Neuronal stem cell (in vitro differentiated cells): ENCODE measurements around the gene OR51A2. TPM values are rescaled to one million over a fixed set of nuclear protein-coding genes. Genes with fewer than 3 reads are reported as not detected.
"Not testable (repeated sequence)": the region's sequence is repeated elsewhere in the genome, so short reads cannot be mapped to it uniquely, and the experiment has no call there.

Experiments
- DNase-seq: peaks from one replicate; pipeline ENCODE4 v3.0.0-alpha.2; 2013; ENCODE audit warnings: low spot score
- H2AFZ ChIP-seq: one replicate; pipeline ENCODE4 v1.6.1; 2013; ENCODE audit warnings: mild to moderate bottlenecking, low read length, inconsistent platforms
- H2AK5ac ChIP-seq: 2 replicates; pipeline ENCODE4 v1.6.1; 2013; ENCODE audit warnings: low read depth, mild to moderate bottlenecking, inconsistent platforms, low read length, moderate library complexity, mixed read lengths
- H2BK120ac ChIP-seq: 2 replicates; pipeline ENCODE4 v1.6.1; 2013; ENCODE audit warnings: low read depth, mild to moderate bottlenecking, inconsistent platforms, low read length, moderate library complexity, mixed read lengths
- H2BK12ac ChIP-seq: one replicate; pipeline ENCODE4 v1.6.1; 2013; ENCODE audit warnings: low read length, inconsistent platforms
- H2BK15ac ChIP-seq: 2 replicates; pipeline ENCODE4 v1.6.1; 2013; ENCODE audit warnings: mild to moderate bottlenecking, low read length, inconsistent platforms, mixed read lengths
- H2BK5ac ChIP-seq: one replicate; pipeline ENCODE4 v1.6.1; 2013; ENCODE audit warnings: inconsistent platforms, mild to moderate bottlenecking, low read length, moderate library complexity
- H3K14ac ChIP-seq: one replicate; pipeline ENCODE4 v1.6.1; 2013; ENCODE audit warnings: low read length, inconsistent platforms
- H3K18ac ChIP-seq: 2 replicates; pipeline ENCODE4 v1.6.1; 2013; ENCODE audit warnings: low read length, inconsistent platforms
- H3K23ac ChIP-seq: 2 replicates; pipeline ENCODE4 v1.6.1; 2013; ENCODE audit warnings: low read depth, mild to moderate bottlenecking, mixed read lengths, low read length, inconsistent platforms; ENCODE audit not compliant: poor library complexity
- H3K27ac ChIP-seq: replicated peaks from 3 replicates; pipeline ENCODE4 v1.5.1; 2013; ENCODE audit warnings: low read length, inconsistent platforms
- H3K27me3 ChIP-seq, 3 experiments: 2 replicates each; pipeline ENCODE4 v1.6.1; 2013; ENCODE audit warnings: low read length in 3 of 3, mild to moderate bottlenecking in 2 of 3, inconsistent platforms in 1 of 3, low read depth in 1 of 3, mixed read lengths in 1 of 3, moderate library complexity in 1 of 3; ENCODE audit not compliant: control insufficient read depth in 3 of 3, insufficient read depth in 3 of 3
- H3K36me3 ChIP-seq, 2 donors: replicated peaks in 1 of 2; 2 replicates each; pipeline ENCODE4 v1.6.1; 2013; ENCODE audit warnings: low read length in 2 of 2; ENCODE audit not compliant: control insufficient read depth in 2 of 2, insufficient read depth in 2 of 2
- H3K4ac ChIP-seq: 2 replicates; pipeline ENCODE4 v1.6.1; 2013; ENCODE audit warnings: inconsistent platforms, mild to moderate bottlenecking, low read length, moderate library complexity
- H3K4me1 ChIP-seq, 2 donors: 1 replicate in 1 of 2; 2 replicates in 1 of 2; pipeline ENCODE4 v1.6.1; 2013; ENCODE audit warnings: low read length in 2 of 2, low read depth in 1 of 2; ENCODE audit not compliant: control insufficient read depth in 2 of 2, insufficient read depth in 1 of 2
- H3K4me2 ChIP-seq: one replicate; pipeline ENCODE4 v1.6.1; 2013; ENCODE audit warnings: mild to moderate bottlenecking, low read length, inconsistent platforms; ENCODE audit not compliant: insufficient read depth, poor library complexity, severe bottlenecking
- H3K4me3 ChIP-seq, 2 donors: 2 replicates each; pipeline ENCODE4 v1.5.1; 2013; ENCODE audit warnings: low read length in 2 of 2, mild to moderate bottlenecking in 2 of 2, inconsistent platforms in 1 of 2, moderate library complexity in 1 of 2
- H3K79me1 ChIP-seq: one replicate; pipeline ENCODE4 v1.6.1; 2013; ENCODE audit warnings: low read depth, mild to moderate bottlenecking, inconsistent platforms, low read length, moderate library complexity
- H3K9ac ChIP-seq: one replicate; pipeline ENCODE4 v1.6.1; 2013; ENCODE audit warnings: mild to moderate bottlenecking, low read depth, low read length, inconsistent platforms; ENCODE audit not compliant: poor library complexity
- H3K9me3 ChIP-seq, 2 donors: replicated peaks in 1 of 2; 2 replicates each; pipeline versions ENCODE3 to v1.6.1; 2013; ENCODE audit warnings: low read length in 2 of 2, mild to moderate bottlenecking in 2 of 2, inconsistent platforms in 1 of 2, low read depth in 1 of 2, mixed read lengths in 1 of 2, moderate library complexity in 1 of 2; ENCODE audit not compliant: control insufficient read depth in 2 of 2, insufficient read depth in 1 of 2
- H4K8ac ChIP-seq: one replicate; pipeline ENCODE4 v1.6.1; 2013; ENCODE audit warnings: low read depth, mild to moderate bottlenecking, inconsistent platforms, low read length, moderate library complexity
- H4K91ac ChIP-seq: one replicate; pipeline ENCODE4 v1.6.1; 2013; ENCODE audit warnings: low read length, low read depth, mild to moderate bottlenecking, inconsistent platforms; ENCODE audit not compliant: poor library complexity
- WGBS, 2 donors: extraction: QIAGEN DNeasy Blood & Tissue Kit; methylation state at CpG; one replicate each; pipeline ENCODE4 v1.1.7; 2013; ENCODE audit warnings: missing lambda C conversion rate in 2 of 2, mixed read lengths in 1 of 2; ENCODE audit not compliant: insufficient read length in 2 of 2, insufficient replicate concordance in 1 of 2; ENCODE audit errors: extremely low coverage in 2 of 2; 5-methylcytosine and 5-hydroxymethylcytosine counted together
- polyA plus RNA-seq, 2 experiments: library from polyadenylated mRNA; stranded (reverse); fragments of 200-250 nt; gene quantifications; one replicate each; pipeline ENCODE4 v1.2.3, GENCODE V29; 2013

The OR51A2 gene, protein sequence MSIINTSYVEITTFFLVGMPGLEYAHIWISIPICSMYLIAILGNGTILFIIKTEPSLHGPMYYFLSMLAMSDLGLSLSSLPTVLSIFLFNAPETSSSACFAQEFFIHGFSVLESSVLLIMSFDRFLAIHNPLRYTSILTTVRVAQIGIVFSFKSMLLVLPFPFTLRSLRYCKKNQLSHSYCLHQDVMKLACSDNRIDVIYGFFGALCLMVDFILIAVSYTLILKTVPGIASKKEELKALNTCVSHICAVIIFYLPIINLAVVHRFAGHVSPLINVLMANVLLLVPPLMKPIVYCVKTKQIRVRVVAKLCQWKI
- polyA plus RNA-seq (2013, experiment 1 of 2) = not detected
- not detected for polyA plus RNA-seq (2013, experiment 2 of 2)

DNA sequence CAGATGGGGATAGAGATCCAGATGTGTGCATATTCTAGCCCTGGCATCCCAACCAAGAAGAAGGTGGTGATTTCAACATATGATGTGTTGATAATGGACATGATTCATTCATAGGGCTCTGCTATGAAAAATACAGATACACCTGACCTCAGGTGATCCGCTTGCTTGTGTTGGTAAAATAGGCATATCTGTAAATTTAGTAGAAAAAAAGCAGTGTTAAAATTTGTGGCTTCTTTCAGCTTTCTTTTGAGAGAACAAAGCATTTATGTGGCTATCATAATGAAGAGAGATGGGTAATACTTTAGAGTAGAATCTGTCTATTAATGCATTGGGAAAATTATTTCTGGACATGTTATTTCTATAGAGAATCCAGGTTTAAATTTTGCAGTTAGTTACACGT, at the start of gene OR51A2:
Gene OR51A2 (minus strand): TSS at position 101 of the 400 bp plus-strand sequence. CDS start 0 bp downstream, at position 101.
- H3K4me3 ChIP-seq, H4K8ac ChIP-seq, H3K23ac ChIP-seq, H3K4me1 ChIP-seq, H2BK120ac ChIP-seq, H2BK12ac ChIP-seq, H3K9me3 ChIP-seq, H3K18ac ChIP-seq, H2AFZ ChIP-seq, H4K91ac ChIP-seq, H3K4ac ChIP-seq, H3K79me1 ChIP-seq, H3K27me3 ChIP-seq, H2BK15ac ChIP-seq, DNase-seq, H2AK5ac ChIP-seq, H3K36me3 ChIP-seq, H3K4me2 ChIP-seq, H3K27ac ChIP-seq, H2BK5ac ChIP-seq, H3K9ac ChIP-seq, H3K14ac ChIP-seq: not testable (repeated sequence)
- WGBS, 2 donors = no CpG with 5 or more reads among the region's 2 CpGs

DNA sequence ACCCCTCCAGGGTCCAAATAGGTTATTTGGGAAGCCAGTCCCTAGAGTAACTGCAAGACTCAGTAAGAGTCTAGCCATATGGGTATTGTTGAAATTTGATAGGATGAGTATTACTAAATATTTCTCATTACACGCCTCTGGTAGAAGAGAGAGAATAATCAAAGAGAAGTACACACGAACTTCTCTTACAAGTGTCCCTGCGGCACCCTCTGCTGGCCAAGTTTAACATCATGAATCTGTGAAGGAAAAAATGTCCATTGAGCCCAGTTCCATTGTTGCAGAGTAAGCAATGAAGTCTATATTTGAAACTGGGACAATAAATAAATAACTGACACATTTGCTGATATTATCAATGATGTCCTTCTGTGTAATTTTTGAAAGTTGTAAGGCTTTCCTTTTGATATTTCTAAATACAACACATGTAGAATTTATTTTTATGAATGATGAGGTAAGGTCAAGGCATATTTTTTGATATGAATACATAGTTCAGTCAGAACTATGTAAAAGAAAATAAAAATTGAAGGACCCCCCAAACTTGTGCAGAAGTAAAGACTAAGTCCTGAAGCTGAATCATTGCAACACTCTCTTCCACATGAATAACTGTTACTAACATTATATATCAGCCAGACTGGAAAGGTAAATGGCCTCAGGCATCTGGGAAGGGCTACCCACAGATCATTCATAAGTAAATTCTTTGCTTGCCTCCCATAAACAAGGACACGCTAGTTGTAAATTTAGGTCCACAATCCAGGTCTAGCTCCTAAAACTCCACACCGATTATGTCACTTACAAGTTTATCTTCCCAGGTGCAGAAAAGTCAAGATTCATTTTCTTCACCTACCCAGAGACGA, 49.1 kb upstream of the OR51A2 start:
- no peak overlapping the region for H4K8ac ChIP-seq
- no peaks in the 10 kb centered on the region for H3K9me3 ChIP-seq
- no peak overlapping the region for H2AFZ ChIP-seq
- no peak overlapping the region for H2BK120ac ChIP-seq
- no peak overlapping the region for H2BK5ac ChIP-seq
- H3K79me1 ChIP-seq = no peaks in the 10 kb centered on the region
- DNase-seq = peak; percentile 46
- WGBS, 2 donors = no CpG with 5 or more reads among the region's 6 CpGs
- H3K18ac ChIP-seq = no peak overlapping the region
- no peak overlapping the region for H2AK5ac ChIP-seq
- no peak overlapping the region for H3K4ac ChIP-seq
- H4K91ac ChIP-seq = no peak overlapping the region
- H3K4me2 ChIP-seq = no peak overlapping the region
- H3K23ac ChIP-seq = no peak overlapping the region
- H2BK12ac ChIP-seq = no peak overlapping the region
- no peaks in the 10 kb centered on the region for H3K27me3 ChIP-seq
- H3K36me3 ChIP-seq = no peaks in the 10 kb centered on the region
- H3K4me3 ChIP-seq = no peak overlapping the region
- no peaks in the 10 kb centered on the region for H3K4me1 ChIP-seq
- H2BK15ac ChIP-seq = no peak overlapping the region
- no peak overlapping the region for H3K9ac ChIP-seq
- H3K27ac ChIP-seq = no peak overlapping the region
- no peak overlapping the region for H3K14ac ChIP-seq

DNA sequence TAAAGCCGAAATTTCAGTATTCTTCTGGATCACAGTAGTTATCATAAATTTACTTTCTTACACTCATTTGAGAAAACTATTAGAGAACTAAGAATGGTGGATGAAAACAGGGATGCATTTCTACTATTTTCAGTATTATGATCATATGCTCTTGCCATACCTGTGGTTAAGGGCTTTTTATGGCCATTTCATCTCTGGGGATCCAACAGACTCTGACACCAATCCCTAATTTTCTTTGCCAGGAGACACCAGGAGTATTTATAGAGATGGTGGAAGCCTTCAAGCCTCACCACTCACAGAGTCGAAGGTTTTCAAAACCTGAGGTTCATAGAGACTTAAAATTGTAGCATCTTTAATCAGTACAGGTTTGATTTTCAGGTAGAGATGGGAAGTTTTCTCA, 39.0 kb upstream of the OR51A2 start, which contains the start of gene OR51L1:
Gene OR51L1 (plus strand): TSS at position 301 of the 400 bp plus-strand sequence. CDS start 4,132 bp downstream, outside the sequence.
- Histone ChIP-seq H3K14ac (no peak within 1 kb of the TSS), H3K4me3 (no peak within 1 kb of the TSS), H4K8ac (no peak within 1 kb of the TSS), H3K18ac (no peak within 1 kb of the TSS), H3K79me1 (no peaks in the 10 kb centered on the region), H3K4me1 (peaks cover 0 to 1% of the 10 kb centered on the region in 2 donors), H3K27me3 (no peaks in the 10 kb centered on the region), H2AFZ (no peak within 1 kb of the TSS), H4K91ac (no peak within 1 kb of the TSS), H3K4ac (no peak within 1 kb of the TSS), H3K27ac (no peak within 1 kb of the TSS), H2BK120ac (no peak within 1 kb of the TSS), H3K9ac (no peak within 1 kb of the TSS), H3K4me2 (no peak within 1 kb of the TSS), H2BK12ac (no peak within 1 kb of the TSS), H2BK15ac (no peak within 1 kb of the TSS), H2BK5ac (no peak within 1 kb of the TSS), H3K9me3 (no peaks in the 10 kb centered on the region), H3K36me3 (no peaks in the 10 kb centered on the region), H2AK5ac (no peak within 1 kb of the TSS), H3K23ac (no peak within 1 kb of the TSS)
- no CpG with 5 or more reads among the region's 2 CpGs for WGBS, 2 donors
- no peak for DNase-seq

DNA sequence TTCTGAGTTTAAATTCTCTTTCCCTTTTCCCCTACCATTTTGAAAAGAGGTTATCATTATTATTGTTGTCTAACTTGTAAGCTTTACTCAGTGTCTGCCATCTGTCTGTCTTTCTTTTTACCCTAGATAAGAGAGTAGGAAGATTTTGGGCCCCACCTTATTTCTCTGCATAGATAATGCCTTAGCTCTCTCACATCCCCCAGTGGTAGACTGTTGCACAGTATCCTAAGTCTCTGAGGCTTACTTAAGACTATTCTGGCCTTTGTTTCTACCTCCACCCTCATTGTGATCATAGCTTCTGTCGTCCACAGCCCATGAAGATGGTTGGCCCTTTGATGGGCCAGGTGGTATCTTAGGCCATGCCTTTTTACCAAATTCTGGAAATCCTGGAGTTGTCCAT, 35.5 kb upstream of the OR51A2 start:
- H3K79me1 ChIP-seq = no peaks in the 10 kb centered on the region
- no peak overlapping the region for H3K4me3 ChIP-seq
- WGBS, 2 donors = no CpG with 5 or more reads among the region's 1 CpG
- H2BK120ac ChIP-seq = no peak overlapping the region
- H3K4me2 ChIP-seq = no peak overlapping the region
- H2AFZ ChIP-seq = no peak overlapping the region
- H2BK12ac ChIP-seq = no peak overlapping the region
- no peak overlapping the region for H2AK5ac ChIP-seq
- no peak overlapping the region for H3K18ac ChIP-seq
- H3K23ac ChIP-seq = no peak overlapping the region
- no peak overlapping the region for H2BK15ac ChIP-seq
- H2BK5ac ChIP-seq = no peak overlapping the region
- no peaks in the 10 kb centered on the region for H3K36me3 ChIP-seq
- no peak overlapping the region for H3K9ac ChIP-seq
- no peak for DNase-seq
- no peak overlapping the region for H3K27ac ChIP-seq
- no peaks in the 10 kb centered on the region for H3K9me3 ChIP-seq
- no peak overlapping the region for H4K8ac ChIP-seq
- no peak overlapping the region for H4K91ac ChIP-seq
- H3K4ac ChIP-seq = no peak overlapping the region
- peaks cover 0 to 1% of the 10 kb centered on the region in 2 donors for H3K4me1 ChIP-seq
- no peak overlapping the region for H3K14ac ChIP-seq
- no peaks in the 10 kb centered on the region for H3K27me3 ChIP-seq
